Adipose tissue (tissue), 3 donors: ENCODE data around the gene S100A8. TPM values are rescaled to one million over a fixed set of nuclear protein-coding genes. Genes with fewer than 3 reads are reported as not detected.

Source experiments
- H3K27ac ChIP-seq: one replicate; pipeline ENCODE4 v1.5.1; 2013; ENCODE audit warnings: low read depth, low read length
- WGBS, 3 donors: extraction: QIAGEN DNeasy Blood & Tissue Kit; methylation state at CpG; one replicate each; pipeline ENCODE4 v1.1.7; 2013; 5-methylcytosine and 5-hydroxymethylcytosine counted together
- polyA plus RNA-seq, 3 donors: library from polyadenylated mRNA; stranded (reverse); fragments of 200-250 nt; gene quantifications; one replicate each; pipeline ENCODE4 v1.2.3, GENCODE V29; 2013
- donor health status: healthy with polysubstance abuse.
- donor health status: Bipolar disorder and iron deficiency.
- donor health status: healthy.

Gene S100A8
- polyA plus RNA-seq, 3 donors: 51.8 to 2,570 (median 1,218) TPM

- 73 to 79% (median 74%) methylated on average over 3 of the region's 3 CpGs for WGBS, 3 donors
These were observed 48.7 kb downstream of the S100A8 start for GRCh38 chr1:153342178-153342577.

GRCh38 chr1:153341431-153341934 is 49.4 kb downstream of the S100A8 start:
- no peak overlapping the region for H3K27ac ChIP-seq
- WGBS, 3 donors: 85 to 96% (median 90%) methylated on average over 4 of the region's 4 CpGs

More at GRCh38 chr1:153342178-153342577, 48.7 kb downstream of the S100A8 start:
- no peak overlapping the region for H3K27ac ChIP-seq

- H3K27ac ChIP-seq: no peak overlapping the region
- WGBS, 3 donors: 76 to 90% (median 86%) methylated on average over 10 of the region's 10 CpGs
These were observed 50.5 kb downstream of the S100A8 start for GRCh38 chr1:153340356-153340755.

Other genes starting within 250 kb of the S100A8 start
- not detected for gene SPRR2G, start 240.2 kb downstream of the S100A8 start, polyA plus RNA-seq
- gene LELP1, start 187.6 kb downstream of the S100A8 start, polyA plus RNA-seq: not detected
- gene PRR9, start 173.5 kb downstream of the S100A8 start, polyA plus RNA-seq: 1 to 10 TPM in 1 of 3 donors, not detected in 2; 1.0 TPM
- gene LORICRIN, start 131.4 kb downstream of the S100A8 start, polyA plus RNA-seq: not detected
- gene PGLYRP3, start 78.1 kb downstream of the S100A8 start, polyA plus RNA-seq: not detected
- not detected for gene PGLYRP4, start 42.2 kb downstream of the S100A8 start, polyA plus RNA-seq
- gene S100A9, start 33.2 kb downstream of the S100A8 start, polyA plus RNA-seq: 1,000 to 10,000 TPM in 2 of 3 donors, 100 to 1,000 TPM in 1; 139 to 5,641 (median 2,681) TPM
- 100 to 1,000 TPM in 2 of 3 donors, 1 to 10 TPM in 1; 6.1 to 551 (median 150) TPM for gene S100A12, start 15.5 kb downstream of the S100A8 start, polyA plus RNA-seq
- gene S100A7A, start 25.4 kb upstream of the S100A8 start, polyA plus RNA-seq: not detected
- under 1 TPM in 1 of 3 donors, not detected in 2; 0.76 TPM for gene S100A7, start 69.6 kb upstream of the S100A8 start, polyA plus RNA-seq
- 1,000 to 10,000 TPM in 2 of 3 donors, 100 to 1,000 TPM in 1; 125 to 3,055 (median 1,599) TPM for gene S100A6, start 144.9 kb upstream of the S100A8 start, polyA plus RNA-seq
- gene S100A5, start 149.9 kb upstream of the S100A8 start, polyA plus RNA-seq: under 1 TPM in 1 of 3 donors, not detected in 2; 0.90 TPM
- 1,000 to 10,000 TPM in 1 of 3 donors, 100 to 1,000 TPM in 1, 10 to 100 TPM in 1; 46.0 to 3,087 (median 447) TPM for gene S100A4, start 154.7 kb upstream of the S100A8 start, polyA plus RNA-seq
- gene S100A3, start 158.2 kb upstream of the S100A8 start, polyA plus RNA-seq: 1 to 10 TPM in 2 of 3 donors, under 1 TPM in 1; 0.37 to 7.2 (median 7.0) TPM
- 1 to 10 TPM in 2 of 3 donors, under 1 TPM in 1; 0.52 to 4.4 (median 2.1) TPM for gene S100A2, start 174.8 kb upstream of the S100A8 start, polyA plus RNA-seq
- gene S100A16, start 222.1 kb upstream of the S100A8 start, polyA plus RNA-seq: 100 to 1,000 TPM in 2 of 3 donors, 10 to 100 TPM in 1; 30.9 to 175 (median 160) TPM
- 10 to 100 TPM in 1 of 3 donors, 1 to 10 TPM in 2; 1.6 to 12.9 (median 9.7) TPM for gene S100A14, start 225.3 kb upstream of the S100A8 start, polyA plus RNA-seq
- 100 to 1,000 TPM in 2 of 3 donors, 10 to 100 TPM in 1; 51.7 to 532 (median 205) TPM for gene S100A13, start 236.4 kb upstream of the S100A8 start, polyA plus RNA-seq
- 100 to 1,000 TPM in 1 of 3 donors, 10 to 100 TPM in 1, 1 to 10 TPM in 1; 6.7 to 100 (median 31.7) TPM for gene S100A1, start 237.4 kb upstream of the S100A8 start, polyA plus RNA-seq
- 10 to 100 TPM; 35.6 to 43.7 (median 40.3) TPM for gene CHTOP, start 243.0 kb upstream of the S100A8 start, polyA plus RNA-seq